8988T (cell line): ENCODE measurements around the gene MCL1.
"Not testable (repeated sequence)": the region's sequence is repeated elsewhere in the genome, so short reads cannot be mapped to it uniquely, and the experiment has no call there.

Experiments
- DNase-seq: peaks from one replicate; pipeline ENCODE4 v3.0.0; 2011

The MCL1 gene

DNA sequence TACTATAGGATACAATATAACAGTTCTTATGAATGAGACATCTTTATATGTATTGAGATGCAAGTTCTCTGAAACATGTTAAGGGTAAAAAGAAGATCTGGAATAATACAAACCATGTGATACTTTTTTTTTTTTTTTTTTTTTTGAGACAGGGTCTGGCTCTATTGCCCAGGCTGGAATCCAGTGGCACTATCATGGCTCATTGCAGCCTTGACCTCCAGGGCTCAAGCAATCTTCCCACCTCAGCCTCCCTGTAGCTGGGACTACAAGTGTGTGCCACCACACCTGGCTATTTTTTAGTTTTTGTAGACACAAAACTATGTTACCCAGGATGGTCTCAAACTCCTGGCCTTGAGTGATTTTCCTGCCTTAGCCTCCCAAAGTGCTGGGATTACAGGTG is 22.1 kb upstream of the MCL1 start:
- DNase-seq = no peak

DNA sequence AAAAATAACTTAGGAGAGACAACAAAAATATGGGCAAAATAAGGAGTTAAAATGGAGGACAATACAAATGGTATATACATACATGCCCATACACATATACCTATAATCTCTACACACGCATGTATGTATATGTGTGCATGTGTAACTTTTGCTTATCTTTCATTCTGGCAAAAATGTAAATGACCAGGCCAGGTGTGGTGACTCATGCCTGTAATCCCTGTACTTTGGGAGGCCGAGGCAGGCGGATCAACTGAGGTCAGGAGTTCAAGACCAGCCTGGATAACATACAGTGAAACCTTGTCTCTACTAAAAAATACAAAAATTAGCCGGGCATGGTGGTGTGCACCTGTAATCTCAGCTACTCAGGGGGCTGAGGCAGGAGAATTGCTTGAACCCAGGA is 18.9 kb upstream of the MCL1 start:
- DNase-seq = not testable (repeated sequence)

DNA sequence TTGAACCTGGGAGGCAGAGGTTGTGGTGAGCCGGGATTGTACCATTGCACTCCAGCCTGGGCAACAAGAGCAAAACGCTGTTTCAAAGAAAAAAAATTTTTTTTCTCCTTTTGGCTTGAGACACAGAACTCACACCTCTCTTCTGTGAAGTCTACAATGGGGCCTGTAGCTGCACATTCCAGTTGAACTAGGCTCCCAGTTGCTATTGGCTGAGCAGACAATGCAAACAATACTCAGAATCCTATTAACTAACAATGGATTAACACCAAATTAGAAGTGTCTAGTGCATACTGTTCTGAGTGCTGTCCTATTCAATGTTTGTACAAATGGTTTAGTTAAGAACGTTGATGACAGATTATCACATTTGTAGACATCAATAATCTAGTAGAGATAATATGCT is 17.6 kb upstream of the MCL1 start:
- no peak for DNase-seq

DNA sequence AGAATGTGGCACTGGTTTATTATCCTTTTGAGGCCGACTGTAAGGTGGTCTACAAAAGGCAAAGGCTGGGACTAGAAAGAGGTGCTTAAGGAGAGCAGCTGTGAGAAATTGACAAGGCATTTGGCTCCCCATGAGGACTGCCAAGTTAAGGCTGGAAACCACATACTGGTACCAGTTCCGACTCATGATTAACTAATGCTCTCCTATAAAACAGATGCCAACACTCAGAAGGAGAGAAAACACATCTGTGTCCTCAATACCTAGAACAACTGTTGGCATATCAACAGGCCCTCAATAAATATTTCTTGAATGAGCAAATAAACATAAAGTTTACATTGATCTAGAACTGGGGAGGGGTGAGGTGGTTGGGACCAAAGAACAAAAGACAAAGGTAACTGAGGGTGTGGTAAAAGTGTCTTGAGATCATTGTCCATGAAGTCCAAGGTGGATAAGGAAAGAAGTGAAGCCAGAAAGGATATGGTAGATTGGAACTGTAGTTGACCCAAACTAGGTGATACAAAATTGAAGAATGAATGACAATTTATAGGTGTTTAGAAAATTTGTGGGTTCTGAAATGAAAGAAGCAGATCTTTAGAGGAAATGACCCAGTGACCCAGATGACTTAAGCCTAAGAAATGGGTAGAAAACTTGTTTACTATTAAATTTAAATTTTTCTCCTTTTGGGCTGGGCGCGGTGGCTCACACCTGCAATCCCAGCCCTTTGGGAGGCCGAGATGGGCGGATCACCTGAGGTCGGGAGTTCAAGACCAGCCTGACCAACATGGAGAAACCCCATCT is 16.9 kb upstream of the MCL1 start:
- DNase-seq = no peak

DNA sequence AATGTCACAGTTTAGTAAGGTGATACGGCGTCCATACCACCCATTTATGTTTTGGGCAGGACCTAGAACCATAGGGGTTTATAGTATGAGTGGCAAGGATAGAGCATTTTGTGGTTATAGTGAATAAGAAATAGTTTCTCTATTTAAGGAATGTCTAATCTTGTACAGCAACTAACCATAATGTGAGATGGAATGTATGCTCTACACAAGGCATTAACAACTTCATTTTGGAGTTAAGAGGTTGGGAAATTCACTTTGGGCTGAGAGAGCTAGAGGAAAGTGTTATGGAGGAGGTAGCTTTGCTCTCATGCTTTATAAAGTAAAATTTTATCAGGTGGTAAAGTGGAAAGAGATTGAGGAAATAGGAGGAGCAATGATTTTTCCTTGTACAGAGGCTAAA is 3.0 kb upstream of the MCL1 start:
- no peak for DNase-seq

DNA sequence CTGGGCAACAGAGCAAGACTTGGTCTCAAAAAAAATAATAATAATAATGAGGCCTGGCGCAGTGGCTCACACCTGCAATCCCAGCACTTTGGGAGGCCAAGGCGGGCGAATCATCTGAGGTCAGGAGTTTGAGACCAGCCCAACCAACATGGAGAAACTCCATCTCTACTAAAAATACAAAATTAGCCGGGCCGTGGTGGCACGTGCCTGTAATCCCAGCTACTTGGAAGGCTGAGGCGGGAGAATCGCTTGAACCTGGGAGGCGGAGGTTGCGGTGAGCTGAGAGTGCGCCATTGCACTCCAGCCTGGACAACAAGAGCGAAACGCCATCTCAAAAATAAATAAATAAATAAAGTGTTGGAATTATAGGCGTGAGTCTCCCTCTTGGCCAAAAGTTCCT is 2.6 kb upstream of the MCL1 start:
- DNase-seq = not testable (repeated sequence)

DNA sequence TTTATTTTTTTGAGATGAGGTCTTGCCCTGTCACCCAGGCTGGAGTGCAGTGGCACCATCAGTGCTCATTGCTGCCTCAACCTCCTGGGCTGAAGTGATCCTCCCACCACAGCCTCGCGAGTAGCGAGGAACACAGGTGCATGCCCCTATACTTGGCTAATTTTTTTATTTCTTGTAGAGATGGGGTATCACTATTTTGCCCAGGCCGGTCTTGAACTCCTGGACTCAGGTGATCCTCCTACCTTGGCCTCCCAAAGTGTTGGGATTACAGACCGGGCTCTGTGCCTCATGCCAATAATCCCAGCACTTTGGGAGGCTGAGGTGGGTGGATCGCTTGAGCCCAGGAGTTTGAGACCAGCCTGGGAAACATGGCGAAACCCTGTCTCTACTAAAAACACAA is 2.0 kb upstream of the MCL1 start:
- not testable (repeated sequence) for DNase-seq

DNA sequence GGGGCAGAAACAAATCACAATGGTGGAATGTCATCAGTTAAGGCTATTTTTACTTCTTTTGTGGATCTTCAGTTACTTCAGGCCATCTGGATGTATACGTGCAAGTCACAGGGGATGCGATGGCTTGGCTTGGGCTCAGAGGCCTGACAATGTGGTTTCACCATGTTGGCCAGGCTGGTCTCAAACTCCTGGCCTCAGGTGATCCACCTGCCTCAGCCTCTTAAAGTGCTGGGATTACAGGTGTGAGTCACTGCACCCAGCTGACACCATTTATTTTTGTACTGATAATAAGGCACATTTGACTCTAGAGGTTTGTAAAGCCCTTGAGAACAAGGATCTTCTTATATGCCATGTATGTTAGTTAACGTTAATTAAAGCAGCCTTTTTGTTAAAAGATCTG is 1.6 kb upstream of the MCL1 start:
- not testable (repeated sequence) for DNase-seq

DNA sequence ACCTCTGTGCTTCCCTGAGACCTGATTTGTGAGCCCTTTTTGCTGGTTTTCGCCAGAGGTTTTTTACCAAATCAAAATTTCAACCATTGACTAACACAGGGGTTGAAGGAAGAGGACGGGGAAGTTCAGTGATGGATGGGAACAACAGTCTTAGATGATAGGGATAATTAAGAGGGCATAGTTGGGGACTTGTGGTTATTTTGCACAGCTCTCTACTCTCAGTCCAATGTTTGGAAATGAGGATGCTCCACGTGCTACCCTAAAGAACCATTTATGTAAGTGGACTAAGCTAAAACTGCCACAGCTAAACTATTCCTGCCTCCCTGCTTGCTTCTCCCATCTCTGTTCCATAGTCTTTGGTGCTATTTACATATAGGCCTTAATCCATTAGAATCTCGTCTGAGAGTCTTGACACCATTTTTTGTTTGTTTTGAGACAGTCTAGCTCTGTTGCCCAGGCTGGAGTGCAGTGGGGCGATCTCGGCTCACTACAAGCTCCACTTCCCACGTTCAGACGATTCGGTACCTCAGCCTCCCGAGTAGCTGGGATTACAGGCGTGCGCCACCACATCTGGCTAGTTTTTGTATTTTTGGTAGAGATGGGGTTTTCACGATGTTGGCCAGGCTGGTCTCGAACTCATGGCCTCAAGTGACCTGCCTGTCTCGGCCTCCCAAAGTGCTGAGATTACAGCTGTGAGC is 684 bp upstream of the MCL1 start:
- DNase-seq = no peak

DNA sequence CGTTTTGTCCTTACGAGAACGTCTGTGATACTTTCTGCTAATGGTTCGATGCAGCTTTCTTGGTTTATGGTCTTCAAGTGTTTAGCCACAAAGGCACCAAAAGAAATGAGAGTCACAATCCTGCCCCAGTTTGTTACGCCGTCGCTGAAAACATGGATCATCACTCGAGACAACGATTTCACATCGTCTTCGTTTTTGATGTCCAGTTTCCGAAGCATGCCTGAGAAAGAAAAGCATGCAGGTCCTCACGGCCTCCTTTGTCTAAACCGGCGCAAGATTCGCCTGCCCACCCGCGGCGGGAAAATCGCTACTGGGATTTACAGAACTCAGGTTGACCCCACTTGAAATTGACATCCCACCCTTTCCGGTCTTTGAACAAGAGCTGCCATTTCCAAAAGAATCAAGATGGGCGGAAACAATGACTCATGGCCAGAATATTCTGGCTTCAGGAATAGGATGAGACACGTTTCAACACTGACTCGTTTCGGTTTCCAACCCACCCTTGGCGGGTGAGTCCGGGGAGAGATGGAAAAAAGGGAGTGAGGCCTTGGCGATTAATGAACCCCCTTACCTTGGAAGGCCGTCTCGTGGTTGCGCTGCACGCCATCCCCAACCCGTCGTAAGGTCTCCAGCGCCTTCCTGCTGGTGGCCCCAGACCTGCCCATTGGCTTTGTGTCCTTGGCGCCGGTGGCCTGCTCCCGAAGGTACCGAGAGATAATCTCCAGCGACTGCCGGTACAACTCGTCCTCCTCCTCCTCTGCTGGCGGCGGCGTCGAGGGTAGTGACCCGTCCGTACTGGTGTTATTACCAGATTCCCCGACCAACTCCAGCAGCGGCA is 919 bp downstream of the MCL1 start:
- no peak for DNase-seq

DNA sequence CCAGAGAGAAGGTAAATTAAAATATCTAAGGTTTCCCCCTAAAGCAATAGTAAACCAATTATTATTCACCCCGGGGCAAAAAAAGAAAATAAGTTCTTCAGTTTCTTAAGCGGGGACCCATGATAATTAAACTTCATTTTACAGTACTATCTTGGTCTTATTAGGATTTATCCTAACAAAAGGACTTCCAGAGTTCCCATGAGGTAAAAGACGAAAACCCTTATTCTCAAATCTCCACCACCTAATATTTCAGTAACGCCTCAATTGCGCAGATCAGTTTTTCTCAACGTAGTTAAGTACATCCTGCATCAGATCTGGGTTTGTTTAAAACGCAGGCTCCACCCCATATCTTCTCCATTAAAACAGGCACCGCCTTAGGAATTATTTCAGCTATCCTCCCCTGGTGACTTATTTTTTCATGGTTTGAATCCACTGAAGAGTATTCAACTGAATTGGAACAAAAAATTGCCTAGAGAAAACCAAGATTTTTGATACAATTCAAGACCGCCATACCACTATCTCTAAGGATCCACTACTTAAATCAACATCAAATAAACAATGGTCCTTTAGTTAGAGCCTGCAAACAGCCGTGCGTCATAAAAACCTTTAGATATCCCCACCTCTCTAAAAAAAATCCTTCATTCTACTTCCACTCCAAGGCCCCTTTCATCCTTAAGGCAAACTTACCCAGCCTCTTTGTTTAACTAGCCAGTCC is 1.7 kb downstream of the MCL1 start:
- DNase-seq = no peak

DNA sequence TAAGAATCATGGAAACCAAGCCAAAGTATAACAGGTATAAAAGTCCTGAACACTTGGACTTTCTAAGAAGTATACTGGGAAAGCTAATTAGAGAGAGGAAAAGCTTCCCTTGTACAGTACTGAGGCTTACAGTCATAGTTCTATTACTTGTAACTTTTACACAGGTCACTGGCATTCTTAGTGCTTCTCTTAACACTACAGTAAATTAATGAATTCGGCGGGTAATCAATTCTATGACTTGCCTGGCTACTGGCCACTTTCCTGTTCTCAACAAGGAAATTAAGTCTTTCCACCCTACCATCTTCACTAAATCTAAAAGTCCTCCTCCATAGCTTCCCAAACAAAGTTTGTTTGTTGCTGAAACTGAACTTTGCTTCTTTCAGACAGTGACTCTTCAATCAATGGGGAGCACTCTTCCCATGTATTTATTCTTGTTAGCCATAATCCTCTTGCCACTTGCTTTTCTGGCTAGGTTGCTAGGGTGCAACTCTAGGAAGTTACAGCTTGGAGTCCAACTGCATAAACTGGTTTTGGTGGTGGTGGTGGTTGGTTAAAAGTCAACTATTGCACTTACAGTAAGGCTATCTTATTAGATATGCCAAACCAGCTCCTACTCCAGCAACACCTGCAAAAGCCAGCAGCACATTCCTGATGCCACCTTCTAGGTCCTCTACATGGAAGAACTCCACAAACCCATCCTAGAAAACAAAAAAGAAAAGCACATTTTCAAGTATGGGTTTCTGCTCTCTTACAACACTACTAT is 2.4 kb downstream of the MCL1 start:
- DNase-seq = no peak

DNA sequence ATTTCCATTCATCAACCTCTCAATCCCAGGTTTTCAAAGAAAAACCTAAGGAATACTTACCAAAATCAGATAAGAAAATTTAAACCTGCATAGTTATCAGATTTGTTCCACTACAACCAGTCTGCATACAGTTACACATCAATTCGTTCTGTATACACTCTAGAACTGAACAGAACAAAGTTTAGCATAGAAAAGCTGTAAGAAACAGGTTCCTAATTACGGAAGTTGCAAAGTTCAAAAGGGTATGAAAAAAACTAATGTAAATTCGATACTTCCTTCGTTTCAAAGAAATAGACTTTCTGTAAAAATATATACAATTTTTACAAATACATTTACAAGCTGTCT is 3.1 kb downstream of the MCL1 start:
- no peak for DNase-seq

DNA sequence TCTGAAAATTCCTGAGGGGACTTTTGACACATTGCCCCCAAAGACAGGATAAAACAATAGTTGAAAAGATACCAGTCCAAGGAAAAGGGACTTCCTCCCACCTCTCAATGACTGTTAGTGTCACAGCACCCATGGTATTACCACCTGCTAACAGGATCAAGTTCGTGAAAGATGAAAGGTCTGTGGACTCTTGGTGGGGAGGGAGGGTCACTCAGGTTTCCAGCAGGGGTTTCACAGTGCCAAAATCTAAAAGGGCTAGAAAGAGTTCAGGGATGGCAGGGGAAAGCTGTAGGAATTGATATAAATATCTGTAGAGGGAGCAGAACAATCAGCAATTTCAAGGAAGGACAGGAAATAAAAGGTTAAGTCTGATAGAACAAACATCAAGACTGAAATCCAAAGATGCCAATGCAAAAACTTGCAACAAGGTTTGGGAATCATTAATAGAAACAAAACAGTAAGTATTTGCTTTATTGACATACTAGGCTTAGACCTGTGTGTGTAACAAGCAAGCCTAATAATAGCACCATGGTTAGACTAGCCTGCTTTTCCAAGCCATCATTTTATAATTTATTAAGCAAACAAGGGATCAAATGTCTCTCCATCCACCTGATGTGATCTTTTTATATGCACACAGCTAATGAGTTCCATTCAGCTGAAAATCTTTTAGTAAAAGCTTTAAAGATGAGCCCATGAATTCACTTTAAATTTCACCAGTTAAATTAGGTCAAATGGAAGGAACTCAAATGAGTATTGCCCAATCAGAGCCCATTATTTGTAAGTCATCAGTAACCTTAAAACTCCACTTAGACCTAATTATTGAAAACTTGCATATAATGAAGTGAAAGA is 3.7 kb downstream of the MCL1 start:
- DNase-seq = no peak

DNA sequence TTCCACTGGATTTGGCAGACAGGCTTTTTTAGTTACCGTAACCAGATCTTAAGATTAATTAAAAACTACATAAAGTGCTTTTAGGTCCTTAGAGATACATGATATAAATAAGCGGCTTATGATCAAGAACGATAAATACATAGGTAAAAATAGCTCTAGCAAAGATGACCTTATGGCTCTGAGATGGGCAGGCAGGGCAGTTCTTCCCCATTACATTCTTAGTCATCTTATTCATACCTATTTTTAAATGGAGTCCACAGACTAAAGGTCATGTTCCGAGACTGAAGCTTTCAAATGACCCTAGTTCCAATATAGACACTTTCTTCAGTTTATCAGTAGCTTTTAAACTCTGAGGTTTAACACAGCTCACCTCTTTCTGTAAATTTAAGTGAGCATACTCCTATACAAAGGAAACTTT is 4.3 kb downstream of the MCL1 start:
- DNase-seq = no peak

DNA sequence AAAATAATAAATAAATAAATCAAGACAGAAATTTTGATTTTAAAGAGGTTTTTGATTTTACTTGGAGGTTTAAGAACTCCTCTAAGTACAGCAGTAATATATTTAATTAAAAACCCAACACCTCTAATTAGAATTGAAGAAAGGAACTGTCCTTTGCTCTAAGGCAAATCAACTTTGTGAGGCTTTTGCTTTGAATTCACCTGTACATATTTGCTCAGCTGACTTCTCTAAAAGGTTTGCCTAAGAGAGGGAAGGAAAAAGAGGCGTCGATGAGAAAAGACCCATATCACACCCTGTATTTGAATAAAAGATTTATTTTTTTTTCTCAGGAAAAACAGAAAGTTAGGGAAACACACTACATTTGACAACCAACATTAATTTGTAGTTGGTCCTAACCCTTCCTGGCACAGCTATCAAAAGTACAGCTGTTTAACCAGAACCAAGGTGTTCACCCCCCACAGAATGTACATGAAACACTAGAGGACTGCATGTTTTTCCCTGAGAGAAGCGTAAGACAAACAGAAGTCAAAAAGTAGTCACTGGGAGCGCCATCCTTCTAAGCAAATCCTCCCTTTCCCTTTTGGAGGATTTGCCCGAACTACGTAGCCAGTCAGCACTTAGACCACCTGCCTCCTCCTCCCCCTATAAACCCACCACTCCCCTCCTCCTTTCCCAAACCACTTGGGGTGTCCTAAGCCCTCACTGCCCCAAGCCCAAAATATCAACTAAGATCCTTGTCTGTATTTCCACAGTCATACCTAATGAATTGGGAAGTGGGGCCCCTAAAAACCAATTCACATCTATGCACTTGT is 4.9 kb downstream of the MCL1 start:
- DNase-seq = no peak

DNA sequence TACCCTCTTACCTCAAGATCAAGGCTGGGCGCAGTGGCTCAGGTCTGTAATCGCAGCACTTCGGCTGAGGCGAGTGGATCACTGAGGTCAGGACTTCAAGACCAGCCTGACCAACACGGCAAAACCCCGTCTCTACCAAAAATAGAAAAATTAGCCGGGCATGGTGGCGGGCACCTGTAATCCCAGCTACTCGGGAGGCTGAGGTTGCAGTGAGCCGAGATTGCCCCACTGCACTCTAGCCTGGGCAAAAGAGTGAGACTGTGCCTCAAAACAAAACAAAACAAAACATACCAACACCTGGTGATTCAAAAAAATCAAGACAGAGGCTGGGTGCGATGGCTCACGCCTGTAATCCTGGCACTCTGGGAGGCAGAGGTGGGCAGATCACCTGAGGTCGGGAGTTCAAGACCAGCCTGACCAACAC is 5.8 kb downstream of the MCL1 start:
- not testable (repeated sequence) for DNase-seq

DNA sequence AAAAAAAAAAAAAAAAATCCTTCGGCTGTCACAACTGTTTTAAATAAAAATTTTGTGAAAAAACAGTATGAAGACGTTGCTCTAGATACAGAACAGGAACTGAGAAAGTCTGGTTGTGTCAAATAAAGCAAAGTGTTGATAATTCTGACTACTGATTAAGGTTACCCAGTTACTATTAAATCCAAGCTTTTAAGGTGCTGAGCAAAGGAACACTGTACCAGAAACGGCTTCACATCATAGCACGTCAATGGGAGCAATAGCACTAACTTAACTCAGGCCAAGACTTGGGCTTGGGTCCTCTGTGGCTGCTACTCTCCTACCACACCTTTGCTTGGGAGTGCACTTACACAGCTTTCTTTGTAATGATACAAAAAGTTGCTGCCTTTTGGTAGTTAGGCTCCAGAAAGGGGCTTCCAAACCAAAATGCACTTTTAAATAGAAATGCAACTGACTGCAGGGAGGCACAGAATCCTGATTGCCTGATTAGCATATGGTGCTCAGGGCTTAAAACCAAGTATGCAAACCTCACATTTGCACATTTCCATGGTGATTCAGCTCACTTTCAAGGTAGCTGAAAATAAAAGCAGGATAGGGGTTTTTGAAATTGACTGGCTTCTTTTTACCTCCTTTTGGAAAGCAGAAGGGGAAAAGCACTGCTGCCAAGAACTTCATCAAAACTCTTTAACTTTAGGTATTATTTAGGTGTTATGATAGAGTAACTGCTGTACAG is 6.3 kb downstream of the MCL1 start:
- DNase-seq = no peak

DNA sequence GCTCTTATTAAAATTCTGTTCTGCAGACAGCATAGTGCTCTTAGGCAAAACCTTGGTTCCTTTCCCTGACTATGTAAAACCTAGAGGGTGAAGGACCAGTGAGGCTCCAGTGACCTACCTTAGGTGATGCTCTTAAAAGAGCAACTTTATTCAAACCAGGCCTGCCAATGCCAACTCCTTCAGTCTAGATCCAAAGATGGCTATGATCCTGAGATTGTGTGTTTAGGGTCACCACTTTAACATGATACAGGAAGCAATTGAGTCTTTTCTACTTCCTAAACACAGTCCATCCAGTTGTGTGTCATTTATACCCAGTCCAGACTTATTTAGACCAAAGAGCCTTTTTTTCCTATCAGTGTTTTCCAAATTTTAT is 10.8 kb downstream of the MCL1 start:
- DNase-seq = no peak
